WTC11 (cell line): ENCODE data around the gene SLC45A1.

Experiments
- CTCF ChIP-seq: fragments of 200-600 bp; IDR thresholded peaks from 2 replicates; pipeline ENCODE4 v1.8.0; 2022; ENCODE audit warnings: antibody characterized with exemption
- ZNF263 ChIP-seq: sonication (generic); formaldehyde crosslinking; IDR thresholded peaks from 2 replicates; pipeline ENCODE4 v1.8.1; 2022; ENCODE audit warnings: low read depth, mild to moderate bottlenecking, moderate library complexity, missing genetic modification reagents

- TF ChIP-seq CTCF (no peak), ZNF263 (CRISPR knock-in tag) (no peak)
These were observed 25.6 kb downstream of the SLC45A1 start for GRCh38 chr1:8343464-8344001.
